Heart right ventricle (tissue), 16 donors: ENCODE data around the gene PPP2R2B. TPM values are rescaled to one million over a fixed set of nuclear protein-coding genes. Genes with fewer than 3 reads are reported as not detected.

Source experiments
- ATAC-seq, 8 donors: fragments of 200-7000 bp; cut with Tn5 transposase; one replicate each; pipeline ENCODE4 v1.9.1; 2020; ENCODE audit warnings: mild to moderate bottlenecking in 8 of 8, moderate library complexity in 8 of 8, moderate number of reproducible peaks in 1 of 8
- DNase-seq, 2 donors: peaks; one replicate each; pipeline ENCODE4 v3.0.0-alpha.2; 2020
- H3K27ac ChIP-seq, 10 donors: fragments of 200-600 bp; sonication (generic) in 2 of 10; one replicate each; pipeline versions ENCODE4 v1.5.0 to v1.8.0; 2020 to 2022; ENCODE audit warnings: mild to moderate bottlenecking in 3 of 10
- H3K27me3 ChIP-seq, 7 donors: fragments of 200-600 bp; one replicate each; pipeline ENCODE4 v1.8.0; 2021 to 2022; ENCODE audit warnings: mild to moderate bottlenecking in 2 of 7
- H3K36me3 ChIP-seq, 9 donors: fragments of 200-600 bp; sonication (generic) in 1 of 9; one replicate each; pipeline versions ENCODE4 v1.5.0 to v1.8.0; 2020 to 2022; ENCODE audit warnings: mild to moderate bottlenecking in 2 of 9
- H3K4me1 ChIP-seq, 9 donors: fragments of 200-600 bp; sonication (generic) in 1 of 9; one replicate each; pipeline versions ENCODE4 v1.5.0 to v1.8.0; 2020 to 2022; ENCODE audit warnings: mild to moderate bottlenecking in 4 of 9
- H3K4me3 ChIP-seq, 10 donors: fragments of 200-600 bp; sonication (generic) in 2 of 10; one replicate each; pipeline versions ENCODE4 v1.5.0 to v1.8.0; 2020 to 2022; ENCODE audit warnings: mild to moderate bottlenecking in 7 of 10, moderate library complexity in 2 of 10
- H3K9me3 ChIP-seq, 11 donors: fragments of 200-600 bp in 10 of 11; sonication (generic) in 2 of 11; one replicate each; pipeline versions ENCODE4 v1.5.0 to v1.8.0; 2013 to 2022; ENCODE audit warnings: mild to moderate bottlenecking in 2 of 11, control low read depth in 1 of 11, moderate library complexity in 1 of 11
- WGBS, 2 donors: extraction: QIAGEN DNeasy Blood & Tissue Kit; methylation state at CpG; one replicate each; pipeline ENCODE4 v1.1.7; 2013; ENCODE audit warnings: inconsistent platforms in 1 of 2; 5-methylcytosine and 5-hydroxymethylcytosine counted together
- intact Hi-C, 10 donors: fragments of 100-400 bp; cut with DNase I; formaldehyde crosslinking; loops; one replicate each; pipeline versions ENCODE4 v1.11.1 to v1.14.2; 2022
- polyA plus RNA-seq, 2 donors: library from polyadenylated mRNA; stranded (reverse); fragments of 200-250 nt; gene quantifications; one replicate each; pipeline ENCODE4 v1.2.3, GENCODE V29; 2013
- total RNA-seq, 10 donors: library from RNA; stranded (reverse); fragmentation: NEBNext Ultra II Directional in 3 of 10; extraction: Animal tissue kit (Norgen Biotek cat#: 25700) in 3 of 10; gene quantifications; one replicate each; pipeline versions ENCODE4 v1.2.1 to v1.2.4, GENCODE V29; 2021 to 2023
- TF ChIP-seq, protein P1 (sequence below), 9 donors: fragments of 200-600 bp; sonication (generic) in 2 of 9; IDR thresholded peaks; one replicate each; pipeline versions ENCODE4 v1.5.0 to v1.8.0; 2021 to 2022; ENCODE audit warnings: antibody characterized with exemption in 9 of 9, mild to moderate bottlenecking in 5 of 9, moderate library complexity in 1 of 9
- donor health status: Arrhythmogenic right ventricular cardiomyopathy.
- donor health status: ischemic (EF 13 %, LVEDD 7.1; RV severe dilation, severe dysfunction).
- donor health status: healthy with polysubstance abuse.
- donor health status: DM: no; HTN: yes; CAD: no.
- donor health status: DM: no; HTN: no; CAD: no.
- donor health status: ischemic (EF 25% LVEDD 6.9; RV normal size, moderate dysfunction).
- donor health status: ischemic (EF 25% LVEDD 5.7; RV mildly dilated, moderate dysfunction).
- donor health status: healthy.
- donor health status: DM: yes; HTN: yes; CAD: no.
- donor health status: Ischemic cardiomyopathy.
- donor health status: ischemic (EF 35%, LVEDD 5.7; RV mildly dilated, moderate dysfunction).
- donor health status: nonischemic (EF 11% LVEDD 7.7; RV severe dilation, severe dysfunction).
- donor health status: DM: yes; HTN: yes; CAD: no.
- donor health status: PGD.
- donor health status: ischemic (EF 29% LVEDD 5.4; RV normal size, mild dysfunction).
- donor health status: nonischemic (EF 23%, LVEDD 6.1; RV moderate dilation, normal function).

Gene PPP2R2B
- total and polyA plus RNA-seq, 12 donors = 0.05 to 1.8 (median 0.57) TPM; not detected in 2

DNA sequence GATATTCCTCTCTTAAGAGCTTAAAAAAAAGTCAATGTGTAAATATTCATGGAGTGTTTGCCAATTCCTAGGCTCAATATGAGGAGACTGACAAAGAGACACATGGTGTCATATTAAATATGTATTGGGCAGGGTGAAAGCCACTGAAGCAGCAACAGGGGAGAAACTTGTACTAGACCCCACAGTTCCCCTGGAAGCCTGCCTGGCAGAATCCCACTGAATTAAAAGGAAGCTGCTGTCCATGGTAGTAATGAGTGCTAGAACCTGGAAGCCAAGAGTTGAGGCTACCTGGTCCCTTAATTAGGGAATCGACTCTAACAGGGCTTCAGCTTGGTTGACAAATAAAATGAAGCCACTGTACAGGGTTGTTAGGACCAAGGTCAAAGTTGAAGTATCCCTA is 233.2 kb downstream of the PPP2R2B start:
- Histone ChIP-seq H3K36me3 (no peaks in the 10 kb centered on the region), H3K4me3 (no peak overlapping the region), H3K27ac (no peak overlapping the region), H3K9me3 (no peaks in the 10 kb centered on the region), H3K27me3 (peaks cover 0 to 5% (median 0%) of the 10 kb centered on the region in 7 donors), H3K4me1 (no peaks in the 10 kb centered on the region)
- 58 to 81% methylated on average over 1 of the region's 1 CpG for WGBS, 2 donors
- TF ChIP-seq, protein P1, sequence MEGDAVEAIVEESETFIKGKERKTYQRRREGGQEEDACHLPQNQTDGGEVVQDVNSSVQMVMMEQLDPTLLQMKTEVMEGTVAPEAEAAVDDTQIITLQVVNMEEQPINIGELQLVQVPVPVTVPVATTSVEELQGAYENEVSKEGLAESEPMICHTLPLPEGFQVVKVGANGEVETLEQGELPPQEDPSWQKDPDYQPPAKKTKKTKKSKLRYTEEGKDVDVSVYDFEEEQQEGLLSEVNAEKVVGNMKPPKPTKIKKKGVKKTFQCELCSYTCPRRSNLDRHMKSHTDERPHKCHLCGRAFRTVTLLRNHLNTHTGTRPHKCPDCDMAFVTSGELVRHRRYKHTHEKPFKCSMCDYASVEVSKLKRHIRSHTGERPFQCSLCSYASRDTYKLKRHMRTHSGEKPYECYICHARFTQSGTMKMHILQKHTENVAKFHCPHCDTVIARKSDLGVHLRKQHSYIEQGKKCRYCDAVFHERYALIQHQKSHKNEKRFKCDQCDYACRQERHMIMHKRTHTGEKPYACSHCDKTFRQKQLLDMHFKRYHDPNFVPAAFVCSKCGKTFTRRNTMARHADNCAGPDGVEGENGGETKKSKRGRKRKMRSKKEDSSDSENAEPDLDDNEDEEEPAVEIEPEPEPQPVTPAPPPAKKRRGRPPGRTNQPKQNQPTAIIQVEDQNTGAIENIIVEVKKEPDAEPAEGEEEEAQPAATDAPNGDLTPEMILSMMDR (IDR thresholded peaks at IDR 0.05) = no peak
- DNase-seq (no peak), ATAC-seq (no peak)
- intact Hi-C loops = no loop called here

DNA sequence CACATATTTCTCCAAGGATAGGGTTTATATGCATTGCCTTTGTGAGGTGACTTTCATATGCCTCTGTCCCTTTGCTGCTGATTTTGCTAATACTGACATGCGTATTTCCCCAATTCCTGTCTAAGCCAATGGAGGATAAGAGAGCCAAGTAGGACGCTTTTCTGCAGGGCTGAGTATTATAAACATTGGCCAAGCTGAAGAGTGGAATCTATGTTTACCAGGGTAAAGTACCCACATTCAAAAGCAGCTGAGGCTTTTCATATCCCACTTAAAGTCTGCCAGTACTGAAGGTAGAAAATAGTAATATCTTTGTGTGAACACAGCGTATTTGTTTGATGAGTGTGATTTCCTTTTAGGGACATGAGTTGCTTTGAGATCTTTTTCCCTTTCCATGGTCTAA is 233.7 kb downstream of the PPP2R2B start:
- DNase-seq (no peak), ATAC-seq (no peak)
- H3K27ac ChIP-seq = no peak overlapping the region
- no peaks in the 10 kb centered on the region for H3K4me1 ChIP-seq
- no peak overlapping the region for H3K4me3 ChIP-seq
- 85 to 87% methylated on average over 3 of the region's 3 CpGs for WGBS, 2 donors
- TF ChIP-seq, protein P1 (IDR thresholded peaks at IDR 0.05) = no peak
- intact Hi-C loops = no loop called here
- H3K27me3 ChIP-seq = peaks cover 0 to 9% (median 0%) of the 10 kb centered on the region in 7 donors
- H3K9me3 ChIP-seq = no peaks in the 10 kb centered on the region
- H3K36me3 ChIP-seq = no peaks in the 10 kb centered on the region

DNA sequence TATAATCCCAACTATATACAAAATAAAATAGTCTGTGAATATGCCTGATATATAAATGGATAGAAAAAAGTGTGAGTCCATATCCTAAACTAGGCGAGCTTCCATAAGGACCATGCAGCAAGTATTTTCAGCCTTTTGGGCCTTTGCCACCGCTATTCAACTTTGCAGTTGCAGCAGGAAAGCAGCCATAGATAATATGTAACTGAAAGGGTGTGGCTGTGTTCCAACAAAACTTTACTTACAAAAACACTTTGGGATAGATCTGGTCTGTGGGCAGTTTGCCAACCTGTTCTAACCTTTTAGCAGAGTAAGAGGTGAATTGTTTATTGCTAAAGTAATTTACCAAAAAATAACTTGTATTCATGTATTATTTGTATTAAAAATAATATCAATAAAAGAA is 234.8 kb downstream of the PPP2R2B start:
- ATAC-seq (no peak), DNase-seq (no peak)
- Histone ChIP-seq H3K27me3 (peaks cover 0 to 9% (median 0%) of the 10 kb centered on the region in 7 donors), H3K9me3 (no peaks in the 10 kb centered on the region), H3K36me3 (no peaks in the 10 kb centered on the region), H3K27ac (no peak overlapping the region), H3K4me3 (no peak overlapping the region), H3K4me1 (no peaks in the 10 kb centered on the region)
- intact Hi-C loops = no loop called here
- TF ChIP-seq, protein P1 (IDR thresholded peaks at IDR 0.05) = no peak
- WGBS, 2 donors = 28 to 31% methylated on average over 2 of the region's 2 CpGs

DNA sequence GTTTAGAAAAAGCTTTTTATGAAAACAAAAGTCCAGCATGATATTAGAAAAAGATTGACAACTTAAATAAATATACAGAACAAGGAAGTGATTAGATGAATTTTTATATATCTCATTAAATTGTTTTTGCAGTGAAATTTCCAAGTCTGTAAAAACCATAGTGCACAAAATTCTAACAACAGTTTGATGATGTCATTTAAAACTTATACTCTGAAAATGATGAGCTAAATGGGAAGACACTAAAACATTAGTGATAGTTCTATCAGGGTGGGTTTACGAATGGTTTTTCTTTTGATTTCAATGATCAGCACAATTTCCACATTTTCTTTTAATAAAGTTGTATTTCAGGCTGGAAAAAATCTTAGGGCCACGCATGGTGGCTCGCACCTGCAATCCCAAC is 236.1 kb downstream of the PPP2R2B start:
- DNase-seq (no peak), ATAC-seq (no peak)
- intact Hi-C loops = no loop called here
- H3K27me3 ChIP-seq = peaks cover 0 to 9% (median 0%) of the 10 kb centered on the region in 7 donors
- WGBS, 2 donors = 90 to 92% methylated on average over 3 of the region's 3 CpGs
- no peaks in the 10 kb centered on the region for H3K4me1 ChIP-seq
- H3K4me3 ChIP-seq = no peak overlapping the region
- TF ChIP-seq, protein P1 (IDR thresholded peaks at IDR 0.05) = no peak
- H3K27ac ChIP-seq = no peak overlapping the region
- H3K9me3 ChIP-seq = no peaks in the 10 kb centered on the region
- no peaks in the 10 kb centered on the region for H3K36me3 ChIP-seq
